Stimulated activated CD4-positive, alpha-beta T cell treated with anti-CD3 and anti-CD28 coated beads, Interleukin-15, amount 100 ng/mL, for 48 hours (primary cell): ENCODE results near the gene RASL11B.

Experiments
- DNase-seq, 2 donors: peaks; one replicate each; pipeline ENCODE4 v3.0.0-alpha.2; 2020; ENCODE audit warnings: low read depth in 2 of 2

RASL11B gene

DNA sequence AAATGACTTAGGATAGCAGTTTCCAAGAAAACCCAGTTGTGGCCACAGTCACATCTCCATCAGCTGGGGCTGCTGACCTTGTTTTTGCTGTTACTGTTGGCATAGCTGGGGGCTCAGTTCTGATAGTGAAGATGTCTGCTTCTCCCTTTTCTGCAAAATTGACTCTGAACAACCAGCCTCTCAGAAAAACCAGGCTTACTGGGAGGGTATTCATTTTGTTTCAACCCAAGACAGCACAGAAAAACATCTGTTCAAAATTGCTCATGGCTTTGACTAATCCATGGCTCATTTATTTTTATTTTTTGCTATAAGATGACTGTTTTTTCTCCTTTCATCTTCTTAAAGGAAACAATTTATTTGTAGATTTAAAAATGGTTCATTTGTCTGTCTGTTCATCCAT lies 53.1 kb downstream of the RASL11B start:
- no peak for DNase-seq

DNA sequence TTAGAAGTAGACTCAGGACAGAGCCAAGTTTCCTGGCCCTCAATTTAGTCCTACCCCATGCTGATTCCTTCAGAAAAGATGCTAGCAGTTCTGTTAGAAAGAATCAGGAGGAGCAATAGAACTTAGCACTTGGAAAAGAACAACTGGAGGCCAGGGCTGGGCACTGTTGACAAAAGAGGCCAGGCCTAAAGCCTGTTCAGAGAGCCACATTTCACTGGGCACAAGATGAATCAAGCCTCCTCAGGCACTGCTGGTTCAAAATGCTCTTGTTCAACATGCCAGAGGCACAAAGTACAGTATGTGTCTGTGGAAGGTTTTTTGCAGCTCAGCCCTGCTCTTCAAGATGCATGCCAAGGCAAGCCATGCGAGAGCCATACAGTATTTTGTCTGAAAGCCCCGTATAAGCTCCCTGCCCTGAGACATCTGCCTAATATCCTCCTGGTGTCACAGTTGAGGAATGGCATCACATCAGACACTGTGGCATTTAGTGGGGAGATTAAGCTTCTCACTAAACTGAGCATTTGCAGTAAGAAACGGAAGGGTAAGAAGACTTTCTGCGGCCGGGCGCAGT lies 53.7 kb downstream of the RASL11B start:
- DNase-seq = no peak
